A375 (cell line): ENCODE results near the gene CYB5R4. TPM values are rescaled to one million over a fixed set of nuclear protein-coding genes. Genes with fewer than 3 reads are reported as not detected.

Source experiments
- total RNA-seq: library from RNA; depleted of rRNA; stranded (reverse); fragments of >200 nt; shearing (Covaris generic); gene quantifications from 2 replicates; pipeline ENCODE4 v1.2.3, GENCODE V29; 2014; rRNA removed

CYB5R4 gene
- total RNA-seq = 8.3 and 9.4 TPM in 2 replicates

GRCh38 chr6:83859410-83860358 lies at the start of gene CYB5R4:
CYB5R4 (plus strand) TSS chr6:83859689; CDS start chr6:83859783, 94 bp downstream.

GRCh38 chr6:83853178-83854000 lies 6.1 kb upstream of the CYB5R4 start, which contains the start of gene RIPPLY2:
RIPPLY2 (plus strand) TSS chr6:83853360; CDS start chr6:83853417, 57 bp downstream.

Other genes with a start within 250 kb of the CYB5R4 start
- gene SNAP91, start 150.6 kb upstream of the CYB5R4 start, total RNA-seq = 0.57 and 0.93 TPM in 2 replicates
- gene RIPPLY2, start 6.3 kb upstream of the CYB5R4 start, total RNA-seq = 0.11 TPM in 1 of 2 replicates, not detected in the other
- 0.19 and 0.49 TPM in 2 replicates for gene MRAP2, start 174.1 kb downstream of the CYB5R4 start, total RNA-seq